Testis (tissue), 3 donors: ENCODE measurements around the gene MAP1LC3B. TPM values are rescaled to one million over a fixed set of nuclear protein-coding genes. Genes with fewer than 3 reads are reported as not detected.

Source experiments
- DNase-seq: peaks from one replicate; pipeline ENCODE4 v3.0.0-alpha.2; 2019
- H3K27ac ChIP-seq, 2 donors: fragments of 200-600 bp; sonication (generic); one replicate each; pipeline ENCODE4 v1.5.1; 2019
- H3K27me3 ChIP-seq: fragments of 200-600 bp; sonication (generic); one replicate; pipeline ENCODE4 v1.5.1; 2019
- H3K36me3 ChIP-seq: fragments of 200-600 bp; sonication (generic); one replicate; pipeline ENCODE4 v1.5.1; 2017; ENCODE audit warnings: low read depth; ENCODE audit errors: missing control alignments
- H3K4me1 ChIP-seq: fragments of 200-600 bp; sonication (generic); one replicate; pipeline ENCODE4 v1.5.1; 2019
- H3K4me3 ChIP-seq, 2 donors: fragments of 200-600 bp; sonication (generic); one replicate each; pipeline ENCODE4 v1.5.1; 2017 to 2019
- H3K9me3 ChIP-seq: fragments of 200-600 bp; sonication (generic); one replicate; pipeline ENCODE4 v1.5.1; 2017
- POLR2A ChIP-seq: fragments of 450-650 bp; IDR thresholded peaks from one replicate; pipeline ENCODE4 v1.6.1; 2017; ENCODE audit warnings: antibody characterized with exemption, mild to moderate bottlenecking, moderate library complexity
- WGBS, 2 donors: methylation state at CpG; one replicate each; pipeline ENCODE4 v1.1.5; 2018; 5-methylcytosine and 5-hydroxymethylcytosine counted together
- intact Hi-C: fragments of 100-400 bp; cut with DNase I; formaldehyde crosslinking; loops from one replicate; pipeline ENCODE4 v1.15.1; 2023; ENCODE audit warnings: low total_unique reads
- polyA plus RNA-seq: library from polyadenylated mRNA; stranded (reverse); fragments of 350-450 nt; fragmentation: Illumina TruSeq; extraction: RNeasy Lipid Tissue Mini Kit (QIAGEN cat#74804); gene quantifications from one replicate; pipeline ENCODE4 v1.2.3, GENCODE V29; 2014; ENCODE audit warnings: low read depth, low replicate concordance; ENCODE audit not compliant: insufficient read depth
- total RNA-seq, 2 donors: library from RNA; depleted of rRNA; stranded (reverse); fragments of >200 nt; gene quantifications; one replicate each; pipeline ENCODE4 v1.2.3, GENCODE V29; 2016
- TF ChIP-seq, protein P1 (sequence below), 3 experiments: fragments of 450-650 bp in 2 of 3; fragments of 200-600 bp in 1 of 3; sonication (generic) in 1 of 3; IDR thresholded peaks; one replicate each; pipeline ENCODE4 v1.5.1; 2016 to 2019; ENCODE audit warnings: antibody characterized with exemption in 3 of 3, mild to moderate bottlenecking in 2 of 3, moderate library complexity in 1 of 3

The MAP1LC3B gene
- total and polyA plus RNA-seq, 3 donors from 2014 or later = 69.1 to 114 (median 73.1) TPM

DNA sequence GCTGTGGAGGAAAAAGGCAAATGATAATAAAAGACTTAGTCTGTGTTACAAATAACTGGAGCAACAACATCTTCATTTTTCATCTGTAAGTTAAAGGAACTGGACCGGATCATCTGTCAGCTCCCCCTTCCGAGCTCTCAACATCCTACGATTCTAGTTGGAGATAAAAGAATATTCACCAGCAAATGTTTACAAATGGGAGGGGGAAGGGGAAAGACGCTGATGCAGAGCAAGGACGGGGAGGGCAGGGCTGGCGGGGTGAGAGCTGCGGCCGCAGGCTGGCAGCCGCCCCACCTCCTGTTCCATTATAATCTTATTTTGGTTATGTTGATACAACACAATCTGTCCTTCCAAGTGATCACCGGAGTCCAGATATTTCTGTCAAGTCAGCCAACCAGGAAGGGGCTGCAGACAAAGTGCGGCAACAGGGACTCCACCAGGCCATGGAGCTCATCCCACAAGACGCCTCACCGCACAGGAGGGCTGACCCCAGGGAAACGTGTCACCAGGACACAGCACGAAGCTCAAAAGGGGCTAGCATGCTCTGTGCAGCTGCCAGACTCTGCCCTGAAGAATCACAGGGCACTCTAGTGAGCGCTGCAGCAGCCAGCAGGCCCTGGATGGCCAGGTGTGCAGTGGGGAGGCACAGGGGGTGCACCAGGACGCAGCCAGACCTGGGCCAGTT, 28.2 kb upstream of the MAP1LC3B start:
- H3K4me3 ChIP-seq = no peak overlapping the region

DNA sequence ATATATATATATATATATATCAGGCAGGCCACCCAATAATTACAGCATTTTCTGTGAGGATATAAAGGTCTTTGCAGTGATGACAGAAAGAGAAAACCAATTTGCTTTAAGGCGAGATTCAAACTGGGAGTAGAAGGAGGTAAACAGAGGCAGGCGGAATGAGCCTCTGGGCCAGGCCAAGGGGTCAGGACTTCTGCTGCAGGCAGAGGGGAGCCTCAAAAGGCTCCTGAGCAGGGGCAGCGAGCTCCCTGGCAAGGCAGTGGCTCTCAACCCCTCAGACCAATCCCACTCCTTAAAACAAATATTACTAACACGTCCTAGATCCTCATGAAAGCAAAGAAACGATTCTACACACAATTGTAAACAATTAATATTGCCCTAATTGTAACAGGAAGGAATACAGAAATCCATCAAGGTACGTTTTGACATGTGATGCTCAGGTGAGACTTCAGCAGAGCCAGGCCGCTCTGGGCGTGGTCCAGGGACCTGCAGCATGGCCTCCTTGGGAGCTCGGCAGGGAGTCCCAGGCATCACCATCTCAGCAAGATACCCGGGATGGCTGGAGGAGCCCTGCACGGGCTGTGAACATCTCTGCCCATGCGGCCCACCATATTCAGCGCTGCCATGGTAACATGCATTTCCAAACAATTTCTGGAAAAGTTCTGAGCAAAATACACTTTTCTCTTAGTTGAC, 27.0 kb upstream of the MAP1LC3B start:
- Histone ChIP-seq H3K27ac (no peak overlapping the region), H3K36me3 (no peaks in the 10 kb centered on the region), H3K9me3 (no peaks in the 10 kb centered on the region), H3K4me3 (no peak overlapping the region), H3K27me3 (no peaks in the 10 kb centered on the region), H3K4me1 (peaks cover 14% of the 10 kb centered on the region)
- no peak for DNase-seq
- TF ChIP-seq, protein P1, sequence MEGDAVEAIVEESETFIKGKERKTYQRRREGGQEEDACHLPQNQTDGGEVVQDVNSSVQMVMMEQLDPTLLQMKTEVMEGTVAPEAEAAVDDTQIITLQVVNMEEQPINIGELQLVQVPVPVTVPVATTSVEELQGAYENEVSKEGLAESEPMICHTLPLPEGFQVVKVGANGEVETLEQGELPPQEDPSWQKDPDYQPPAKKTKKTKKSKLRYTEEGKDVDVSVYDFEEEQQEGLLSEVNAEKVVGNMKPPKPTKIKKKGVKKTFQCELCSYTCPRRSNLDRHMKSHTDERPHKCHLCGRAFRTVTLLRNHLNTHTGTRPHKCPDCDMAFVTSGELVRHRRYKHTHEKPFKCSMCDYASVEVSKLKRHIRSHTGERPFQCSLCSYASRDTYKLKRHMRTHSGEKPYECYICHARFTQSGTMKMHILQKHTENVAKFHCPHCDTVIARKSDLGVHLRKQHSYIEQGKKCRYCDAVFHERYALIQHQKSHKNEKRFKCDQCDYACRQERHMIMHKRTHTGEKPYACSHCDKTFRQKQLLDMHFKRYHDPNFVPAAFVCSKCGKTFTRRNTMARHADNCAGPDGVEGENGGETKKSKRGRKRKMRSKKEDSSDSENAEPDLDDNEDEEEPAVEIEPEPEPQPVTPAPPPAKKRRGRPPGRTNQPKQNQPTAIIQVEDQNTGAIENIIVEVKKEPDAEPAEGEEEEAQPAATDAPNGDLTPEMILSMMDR (IDR thresholded peaks at IDR 0.05) = no peak
- TF ChIP-seq POLR2A = no peak
- 94 to 96% methylated on average over 13 of the region's 13 CpGs for WGBS, 2 donors
- intact Hi-C loops = no loop called here

More for the DNA sequence above, 28.2 kb upstream of the MAP1LC3B start:
- peaks cover 14% of the 10 kb centered on the region for H3K4me1 ChIP-seq
- 44 to 49% methylated on average over 17 of the region's 17 CpGs for WGBS, 2 donors
- TF ChIP-seq POLR2A = no peak
- TF ChIP-seq, protein P1 (IDR thresholded peaks at IDR 0.05) = no peak
- DNase-seq = peak; percentile 24
- H3K27ac ChIP-seq = peak overlapping the region in 1 of 2 donors; percentile 50
- no peaks in the 10 kb centered on the region for H3K9me3 ChIP-seq
- no peaks in the 10 kb centered on the region for H3K27me3 ChIP-seq
- H3K36me3 ChIP-seq = no peaks in the 10 kb centered on the region
- intact Hi-C loops = no loop called here

DNA sequence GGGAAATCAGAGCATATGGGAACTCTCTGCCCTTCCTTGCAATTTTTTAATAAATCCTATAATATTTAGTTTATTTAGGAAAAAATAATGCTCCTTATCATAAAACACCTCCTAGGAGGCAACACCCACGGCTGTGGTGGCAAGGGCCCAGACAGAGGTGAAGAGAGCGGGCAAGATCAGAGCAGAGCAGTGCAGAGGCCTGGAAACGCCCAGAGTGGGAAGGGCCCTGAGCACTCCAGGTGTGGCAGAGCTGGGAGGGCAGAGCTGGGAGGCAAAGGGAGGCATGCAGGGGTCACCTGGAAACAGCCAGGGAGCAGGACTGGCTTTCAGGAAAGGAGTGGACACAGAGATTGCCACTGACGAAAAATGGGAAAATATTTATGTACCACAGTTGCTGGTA, 25.8 kb upstream of the MAP1LC3B start:
- Histone ChIP-seq H3K9me3 (no peaks in the 10 kb centered on the region), H3K4me1 (peaks cover 14% of the 10 kb centered on the region), H3K4me3 (no peak overlapping the region), H3K27me3 (no peaks in the 10 kb centered on the region), H3K27ac (no peak overlapping the region), H3K36me3 (no peaks in the 10 kb centered on the region)
- TF ChIP-seq POLR2A = no peak
- intact Hi-C loops = no loop called here
- DNase-seq = no peak
- WGBS, 2 donors = 79 to 86% methylated on average over 4 of the region's 4 CpGs

DNA sequence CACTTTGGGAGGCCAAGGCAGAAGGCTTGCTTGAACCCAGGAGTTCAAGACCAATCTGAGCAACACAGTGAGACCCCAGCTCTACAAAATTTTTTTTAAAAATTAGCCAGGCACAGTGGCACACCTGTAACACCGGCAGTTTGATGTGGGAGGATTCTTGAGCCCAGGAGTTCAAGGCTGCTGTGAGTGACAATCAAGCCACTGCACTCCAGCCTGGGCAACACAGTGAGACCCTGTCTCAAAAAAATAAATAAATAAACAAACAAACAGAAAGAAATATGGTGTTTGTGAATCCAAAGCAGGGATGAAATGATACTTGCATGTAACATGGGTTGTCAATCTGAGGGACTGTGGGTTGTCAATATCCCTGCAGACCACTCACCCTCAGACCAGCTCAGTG, 25.2 kb upstream of the MAP1LC3B start:
- 69 to 70% methylated on average over 1 of the region's 1 CpG for WGBS, 2 donors
- Histone ChIP-seq H3K36me3 (no peaks in the 10 kb centered on the region), H3K9me3 (no peaks in the 10 kb centered on the region), H3K4me3 (no peak overlapping the region), H3K4me1 (peaks cover 14% of the 10 kb centered on the region), H3K27me3 (no peaks in the 10 kb centered on the region), H3K27ac (no peak overlapping the region)
- no peak for TF ChIP-seq POLR2A
- TF ChIP-seq, protein P1 (IDR thresholded peaks at IDR 0.05) = no peak
- DNase-seq = no peak
- intact Hi-C loops = no loop called here

DNA sequence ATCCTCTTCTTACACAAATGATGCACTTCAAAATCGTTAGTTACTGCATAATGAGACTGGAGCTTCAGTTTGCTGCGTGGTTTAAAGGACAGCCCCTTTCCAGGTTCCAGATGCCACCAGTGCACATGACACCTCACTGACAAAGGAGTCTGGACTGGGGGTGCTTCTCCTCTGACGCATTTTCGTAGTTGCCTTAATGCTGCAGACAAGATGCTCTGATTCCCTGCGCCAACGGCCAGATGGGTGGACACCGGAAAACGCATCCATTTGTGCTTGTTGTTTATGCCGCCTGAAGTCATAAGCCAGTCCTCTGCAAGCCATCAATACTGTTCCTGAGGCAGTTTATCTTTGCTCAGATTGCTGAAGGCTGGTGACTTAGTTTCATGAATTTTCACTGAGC, 24.6 kb upstream of the MAP1LC3B start:
- Histone ChIP-seq H3K36me3 (no peaks in the 10 kb centered on the region), H3K4me1 (peaks cover 14% of the 10 kb centered on the region), H3K9me3 (no peaks in the 10 kb centered on the region), H3K27me3 (no peaks in the 10 kb centered on the region), H3K4me3 (no peak overlapping the region), H3K27ac (no peak overlapping the region)
- TF ChIP-seq POLR2A = no peak
- TF ChIP-seq, protein P1 (IDR thresholded peaks at IDR 0.05) = no peak
- no peak for DNase-seq
- 86 to 96% methylated on average over 9 of the region's 9 CpGs for WGBS, 2 donors
- intact Hi-C loops = no loop called here
